ENCODE data around the gene APC.

Gene APC

GRCh38 chr5:112776301-112776856 lies 38.7 kb downstream of the APC start:
- intact Hi-C loops (cut with micrococcal nuclease) = no loop called here
- H3K4me3 Mint-ChIP-seq = no peak overlapping the region

GRCh38 chr5:112779531-112779930 lies 41.8 kb downstream of the APC start:
- H3K9me3 Mint-ChIP-seq = no peaks in the 10 kb centered on the region
- H3K36me3 Mint-ChIP-seq (ENCODE audit: low read depth) = peaks cover 65% of the 10 kb centered on the region
- intact Hi-C loops (cut with micrococcal nuclease) = no loop called here
- no peaks in the 10 kb centered on the region for H3K27me3 Mint-ChIP-seq
- H3K4me3 Mint-ChIP-seq = no peak overlapping the region
- H3K27ac Mint-ChIP-seq = no peak overlapping the region
- H3K4me1 Mint-ChIP-seq (ENCODE audit: low read depth) = peaks cover 5% of the 10 kb centered on the region

More at GRCh38 chr5:112776301-112776856, 38.7 kb downstream of the APC start:
- H3K27ac Mint-ChIP-seq = no peak overlapping the region
- no peaks in the 10 kb centered on the region for H3K27me3 Mint-ChIP-seq
- H3K9me3 Mint-ChIP-seq = no peaks in the 10 kb centered on the region
- H3K4me1 Mint-ChIP-seq (ENCODE audit: low read depth) = peaks cover 5% of the 10 kb centered on the region
- H3K36me3 Mint-ChIP-seq (ENCODE audit: low read depth) = peaks cover 59% of the 10 kb centered on the region

- peaks cover 50% of the 10 kb centered on the region for H3K36me3 Mint-ChIP-seq (ENCODE audit: low read depth)
- intact Hi-C loops (cut with micrococcal nuclease) = no loop called here
- H3K27ac Mint-ChIP-seq = no peak overlapping the region
- H3K4me1 Mint-ChIP-seq (ENCODE audit: low read depth) = peaks cover under 1% of the 10 kb centered on the region
- H3K4me3 Mint-ChIP-seq = no peak overlapping the region
- H3K27me3 Mint-ChIP-seq = no peaks in the 10 kb centered on the region
- no peaks in the 10 kb centered on the region for H3K9me3 Mint-ChIP-seq
Observed at GRCh38 chr5:112784726-112785125, 47.0 kb downstream of the APC start.

- no peaks in the 10 kb centered on the region for H3K27me3 Mint-ChIP-seq
- no peak overlapping the region for H3K27ac Mint-ChIP-seq
- intact Hi-C loops (cut with micrococcal nuclease) = no loop called here
- H3K36me3 Mint-ChIP-seq (ENCODE audit: low read depth) = peaks cover 49% of the 10 kb centered on the region
- H3K4me3 Mint-ChIP-seq = no peak overlapping the region
- no peaks in the 10 kb centered on the region for H3K9me3 Mint-ChIP-seq
- H3K4me1 Mint-ChIP-seq (ENCODE audit: low read depth) = no peaks in the 10 kb centered on the region
Observed at GRCh38 chr5:112787261-112787660, 49.6 kb downstream of the APC start.

GRCh38 chr5:112787896-112788295 lies 50.2 kb downstream of the APC start:
- no peaks in the 10 kb centered on the region for H3K27me3 Mint-ChIP-seq
- H3K4me1 Mint-ChIP-seq (ENCODE audit: low read depth) = no peaks in the 10 kb centered on the region
- peaks cover 49% of the 10 kb centered on the region for H3K36me3 Mint-ChIP-seq (ENCODE audit: low read depth)
- no peak overlapping the region for H3K4me3 Mint-ChIP-seq
- H3K27ac Mint-ChIP-seq = no peak overlapping the region
- H3K9me3 Mint-ChIP-seq = no peaks in the 10 kb centered on the region
- intact Hi-C loops (cut with micrococcal nuclease) = no loop called here

GRCh38 chr5:112793201-112793600 lies 55.5 kb downstream of the APC start:
- H3K27me3 Mint-ChIP-seq = no peaks in the 10 kb centered on the region
- H3K9me3 Mint-ChIP-seq = no peaks in the 10 kb centered on the region
- peaks cover 71% of the 10 kb centered on the region for H3K36me3 Mint-ChIP-seq (ENCODE audit: low read depth)
- peaks cover 8% of the 10 kb centered on the region for H3K4me1 Mint-ChIP-seq (ENCODE audit: low read depth)
- intact Hi-C loops (cut with micrococcal nuclease) = loop anchor here (10.0 kb wide), 1 partner anchor 772 kb away; no protein-coding TSS in a partner anchor
- H3K4me3 Mint-ChIP-seq = no peak overlapping the region
- peak overlapping the region; percentile 14 for H3K27ac Mint-ChIP-seq

GRCh38 chr5:112794410-112794809 lies 56.7 kb downstream of the APC start:
- H3K36me3 Mint-ChIP-seq (ENCODE audit: low read depth) = peaks cover 83% of the 10 kb centered on the region
- no peaks in the 10 kb centered on the region for H3K27me3 Mint-ChIP-seq
- intact Hi-C loops (cut with micrococcal nuclease) = loop anchor here (10.0 kb wide), 1 partner anchor 770 kb away; no protein-coding TSS in a partner anchor
- H3K27ac Mint-ChIP-seq = peak overlapping the region; percentile 14
- H3K4me3 Mint-ChIP-seq = no peak overlapping the region
- H3K9me3 Mint-ChIP-seq = no peaks in the 10 kb centered on the region
- peaks cover 8% of the 10 kb centered on the region for H3K4me1 Mint-ChIP-seq (ENCODE audit: low read depth)

- Mint-ChIP-seq H3K9me3 (no peaks in the 10 kb centered on the region), H3K27me3 (no peaks in the 10 kb centered on the region), H3K27ac (peak overlapping the region; percentile 68), H3K36me3 (ENCODE audit: low read depth) (peaks cover 83% of the 10 kb centered on the region), H3K4me3 (no peak overlapping the region), H3K4me1 (ENCODE audit: low read depth) (peaks cover 8% of the 10 kb centered on the region)
- intact Hi-C loops (cut with micrococcal nuclease) = loop anchor here (10.0 kb wide), 1 partner anchor 769 kb away; no protein-coding TSS in a partner anchor
Observed at GRCh38 chr5:112795342-112795741, 57.7 kb downstream of the APC start.

GRCh38 chr5:112795944-112796678 lies 58.4 kb downstream of the APC start:
- Mint-ChIP-seq H3K27ac (peak overlapping the region; percentile 68), H3K4me1 (ENCODE audit: low read depth) (peaks cover 8% of the 10 kb centered on the region), H3K27me3 (no peaks in the 10 kb centered on the region), H3K4me3 (no peak overlapping the region), H3K9me3 (no peaks in the 10 kb centered on the region), H3K36me3 (ENCODE audit: low read depth) (peaks cover 82% of the 10 kb centered on the region)
- intact Hi-C loops (cut with micrococcal nuclease) = loop anchor here (10.0 kb wide), 1 partner anchor 769 kb away; no protein-coding TSS in a partner anchor

- H3K4me1 Mint-ChIP-seq (ENCODE audit: low read depth) = peaks cover 8% of the 10 kb centered on the region
- intact Hi-C loops (cut with micrococcal nuclease) = loop anchor here (10.0 kb wide), 1 partner anchor 765 kb away; no protein-coding TSS in a partner anchor
- no peaks in the 10 kb centered on the region for H3K27me3 Mint-ChIP-seq
- no peak overlapping the region for H3K4me3 Mint-ChIP-seq
- H3K36me3 Mint-ChIP-seq (ENCODE audit: low read depth) = peaks cover 67% of the 10 kb centered on the region
- H3K9me3 Mint-ChIP-seq = no peaks in the 10 kb centered on the region
- H3K27ac Mint-ChIP-seq = no peak overlapping the region
Observed at GRCh38 chr5:112799661-112800060, 62.0 kb downstream of the APC start.

GRCh38 chr5:112800891-112801290 lies 63.2 kb downstream of the APC start:
- H3K36me3 Mint-ChIP-seq (ENCODE audit: low read depth) = peaks cover 62% of the 10 kb centered on the region
- no peak overlapping the region for H3K4me3 Mint-ChIP-seq
- H3K4me1 Mint-ChIP-seq (ENCODE audit: low read depth) = peaks cover 2% of the 10 kb centered on the region
- no peaks in the 10 kb centered on the region for H3K9me3 Mint-ChIP-seq
- H3K27ac Mint-ChIP-seq = no peak overlapping the region
- no peaks in the 10 kb centered on the region for H3K27me3 Mint-ChIP-seq
- intact Hi-C loops (cut with micrococcal nuclease) = no loop called here

GRCh38 chr5:112811023-112811422 lies 73.3 kb downstream of the APC start:
- peaks cover 10% of the 10 kb centered on the region for H3K4me1 Mint-ChIP-seq (ENCODE audit: low read depth)
- no peak overlapping the region for H3K4me3 Mint-ChIP-seq
- intact Hi-C loops (cut with micrococcal nuclease) = no loop called here
- H3K27me3 Mint-ChIP-seq = no peaks in the 10 kb centered on the region
- H3K27ac Mint-ChIP-seq = no peak overlapping the region
- no peaks in the 10 kb centered on the region for H3K9me3 Mint-ChIP-seq
- peaks cover 61% of the 10 kb centered on the region for H3K36me3 Mint-ChIP-seq (ENCODE audit: low read depth)

- Mint-ChIP-seq H3K27me3 (no peaks in the 10 kb centered on the region), H3K27ac (no peak overlapping the region), H3K36me3 (ENCODE audit: low read depth) (peaks cover 66% of the 10 kb centered on the region)
Observed at GRCh38 chr5:112812549-112812948, 74.9 kb downstream of the APC start.

GRCh38 chr5:112820246-112820645 lies 82.6 kb downstream of the APC start:
- Mint-ChIP-seq H3K9me3 (no peaks in the 10 kb centered on the region), H3K36me3 (ENCODE audit: low read depth) (peaks cover 81% of the 10 kb centered on the region), H3K27ac (no peak overlapping the region), H3K27me3 (no peaks in the 10 kb centered on the region), H3K4me3 (no peak overlapping the region), H3K4me1 (ENCODE audit: low read depth) (no peaks in the 10 kb centered on the region)
- intact Hi-C loops (cut with micrococcal nuclease) = no loop called here

More at GRCh38 chr5:112812549-112812948, 74.9 kb downstream of the APC start:
- Mint-ChIP-seq H3K4me3 (no peak overlapping the region), H3K9me3 (no peaks in the 10 kb centered on the region), H3K4me1 (ENCODE audit: low read depth) (peaks cover 10% of the 10 kb centered on the region)
- intact Hi-C loops (cut with micrococcal nuclease) = no loop called here
